Endodermal cell (in vitro differentiated cells): ENCODE results near the gene PCGF3. TPM values are rescaled to one million over a fixed set of nuclear protein-coding genes. Genes with fewer than 3 reads are reported as not detected.
A peak's percentile ranks its signal among the peaks of the same experiment; 100 is the strongest.

Experiments
- DNase-seq: peaks from one replicate; pipeline ENCODE4 v3.0.0-alpha.2; 2017
- H3K27ac ChIP-seq: 2 replicates; pipeline ENCODE4 v1.5.1; 2013; ENCODE audit warnings: mild to moderate bottlenecking, low read depth, low read length, moderate library complexity
- H3K27me3 ChIP-seq: 2 replicates; pipeline ENCODE4 v1.6.1; 2013; ENCODE audit warnings: mild to moderate bottlenecking, low read length, moderate library complexity; ENCODE audit not compliant: insufficient read depth, control insufficient read depth, poor library complexity, severe bottlenecking
- H3K36me3 ChIP-seq: 2 replicates; pipeline ENCODE4 v1.7.0; 2013; ENCODE audit warnings: mild to moderate bottlenecking, low read length, moderate library complexity; ENCODE audit not compliant: control insufficient read depth, insufficient read depth
- H3K4me1 ChIP-seq: one replicate; pipeline ENCODE4 v1.7.0; 2013; ENCODE audit warnings: low read length; ENCODE audit not compliant: control insufficient read depth, insufficient read depth
- H3K4me3 ChIP-seq: 2 replicates; pipeline ENCODE4 v1.5.1; 2013; ENCODE audit warnings: mild to moderate bottlenecking, low read length, moderate library complexity
- H3K9ac ChIP-seq: 2 replicates; pipeline ENCODE4 v1.6.1; 2013; ENCODE audit warnings: mild to moderate bottlenecking, low read length, moderate library complexity; ENCODE audit not compliant: poor library complexity, severe bottlenecking; ENCODE audit errors: extremely low read depth
- H3K9me3 ChIP-seq: 2 replicates; pipeline ENCODE4 v1.6.1; 2013; ENCODE audit warnings: mild to moderate bottlenecking, low read length, moderate library complexity; ENCODE audit not compliant: control insufficient read depth
- H3K27ac Mint-ChIP-seq: 2 replicates; pipeline ENCODE4 v1.8.0; 2020; ENCODE audit warnings: mixed read lengths
- H3K27me3 Mint-ChIP-seq: 2 replicates; pipeline ENCODE4 v1.8.0; 2021; ENCODE audit warnings: mild to moderate bottlenecking, mixed read lengths; ENCODE audit not compliant: insufficient read depth
- H3K36me3 Mint-ChIP-seq: 2 replicates; pipeline ENCODE4 v1.8.0; 2020; ENCODE audit warnings: low read depth, mixed read lengths
- H3K4me1 Mint-ChIP-seq: 2 replicates; pipeline ENCODE4 v1.8.0; 2020; ENCODE audit warnings: mixed read lengths
- H3K4me3 Mint-ChIP-seq: 2 replicates; pipeline ENCODE4 v1.8.0; 2020; ENCODE audit warnings: mild to moderate bottlenecking, moderate library complexity, mixed read lengths
- H3K9me3 Mint-ChIP-seq: 2 replicates; pipeline ENCODE4 v1.8.0; 2020; ENCODE audit warnings: mild to moderate bottlenecking, mixed read lengths
- CTCF ChIP-seq: fragments of 200-600 bp; sonication (generic); conservative IDR thresholded peaks from 2 replicates; pipeline ENCODE4 v1.5.0; 2021; ENCODE audit warnings: antibody characterized with exemption, mild to moderate bottlenecking
- WGBS, 2 experiments: methylation state at CpG; one replicate each; pipeline versions ENCODE4 v1.1.5 to v1.1.7; 2013; ENCODE audit warnings: missing lambda C conversion rate in 2 of 2, mixed read lengths in 1 of 2; ENCODE audit not compliant: insufficient coverage in 1 of 2, insufficient read length in 1 of 2; 5-methylcytosine and 5-hydroxymethylcytosine counted together
- total RNA-seq, 2 donors: library from RNA; stranded (reverse); fragmentation: NEBNext Ultra II Directional in 1 of 2; extraction: Animal tissue kit (Norgen Biotek cat#: 25700) in 1 of 2; gene quantifications; 2 replicates in 1 of 2; 3 replicates in 1 of 2; pipeline ENCODE4 v1.2.1, GENCODE V29; 2021

PCGF3 gene
- total RNA-seq, 2 donors from 2014 or later, result 53.1 to 64.0 TPM

GRCh38 chr4:685679-686412 is 19.8 kb upstream of the PCGF3 start:
- DNase-seq, result no peak
- Histone ChIP-seq H3K4me3 (no peak overlapping the region), H3K36me3 (no peaks in the 10 kb centered on the region), H3K4me1 (peaks cover 3% of the 10 kb centered on the region), H3K9ac (no peak overlapping the region), H3K27me3 (no peaks in the 10 kb centered on the region), H3K9me3 (no peaks in the 10 kb centered on the region), H3K27ac (no peak overlapping the region)
- 94 to 99% methylated on average over 27 to 37 of the region's 37 CpGs for WGBS, 2 experiments
- Mint-ChIP-seq H3K4me3 (no peak overlapping the region), H3K4me1 (no peaks in the 10 kb centered on the region), H3K36me3 (peaks cover 5% of the 10 kb centered on the region), H3K27ac (no peak overlapping the region), H3K27me3 (no peaks in the 10 kb centered on the region), H3K9me3 (no peaks in the 10 kb centered on the region)
- TF ChIP-seq CTCF, result no peak

- H3K27me3 Mint-ChIP-seq, result no peaks in the 10 kb centered on the region
- no peak for DNase-seq
- H3K9ac ChIP-seq, result no peak overlapping the region
- H3K4me3 Mint-ChIP-seq, result no peak overlapping the region
- H3K27ac ChIP-seq, result no peak overlapping the region
- no peak overlapping the region for H3K27ac Mint-ChIP-seq
- H3K4me3 ChIP-seq, result no peak overlapping the region
- peaks cover 3% of the 10 kb centered on the region for H3K4me1 ChIP-seq
- H3K27me3 ChIP-seq, result no peaks in the 10 kb centered on the region
- TF ChIP-seq CTCF, result no peak
- peaks cover 5% of the 10 kb centered on the region for H3K36me3 Mint-ChIP-seq
- no peaks in the 10 kb centered on the region for H3K36me3 ChIP-seq
- H3K4me1 Mint-ChIP-seq, result no peaks in the 10 kb centered on the region
- H3K9me3 ChIP-seq, result no peaks in the 10 kb centered on the region
- no peaks in the 10 kb centered on the region for H3K9me3 Mint-ChIP-seq
- WGBS, 2 experiments, result 94 to 95% methylated on average over 25 to 31 of the region's 31 CpGs
These were observed 19.1 kb upstream of the PCGF3 start for GRCh38 chr4:686413-687040.

- DNase-seq, result peak; percentile 79
- H3K9me3 Mint-ChIP-seq, result no peaks in the 10 kb centered on the region
- H3K36me3 Mint-ChIP-seq, result peaks cover 5% of the 10 kb centered on the region
- H3K4me1 Mint-ChIP-seq, result no peaks in the 10 kb centered on the region
- 87 to 89% methylated on average over 31 to 38 of the region's 38 CpGs for WGBS, 2 experiments
- H3K9me3 ChIP-seq, result no peaks in the 10 kb centered on the region
- no peaks in the 10 kb centered on the region for H3K27me3 ChIP-seq
- H3K4me1 ChIP-seq, result peaks cover 3% of the 10 kb centered on the region
- H3K27ac ChIP-seq, result no peak overlapping the region
- H3K36me3 ChIP-seq, result no peaks in the 10 kb centered on the region
- peak overlapping the region; percentile 53 for H3K4me3 Mint-ChIP-seq
- H3K9ac ChIP-seq, result no peak overlapping the region
- no peaks in the 10 kb centered on the region for H3K27me3 Mint-ChIP-seq
- no peak for TF ChIP-seq CTCF
- peak overlapping the region; percentile 30 for H3K27ac Mint-ChIP-seq
- no peak overlapping the region for H3K4me3 ChIP-seq
These were observed 18.3 kb upstream of the PCGF3 start for GRCh38 chr4:687048-687970.
